ENCODE measurements around the gene TMEM53. TPM values are rescaled to one million over a fixed set of nuclear protein-coding genes. Genes with fewer than 3 reads are reported as not detected.

The TMEM53 gene
- total RNA-seq, 1 donor from 2014 or later = 7.9 TPM

- TF ChIP-seq, protein P1, sequence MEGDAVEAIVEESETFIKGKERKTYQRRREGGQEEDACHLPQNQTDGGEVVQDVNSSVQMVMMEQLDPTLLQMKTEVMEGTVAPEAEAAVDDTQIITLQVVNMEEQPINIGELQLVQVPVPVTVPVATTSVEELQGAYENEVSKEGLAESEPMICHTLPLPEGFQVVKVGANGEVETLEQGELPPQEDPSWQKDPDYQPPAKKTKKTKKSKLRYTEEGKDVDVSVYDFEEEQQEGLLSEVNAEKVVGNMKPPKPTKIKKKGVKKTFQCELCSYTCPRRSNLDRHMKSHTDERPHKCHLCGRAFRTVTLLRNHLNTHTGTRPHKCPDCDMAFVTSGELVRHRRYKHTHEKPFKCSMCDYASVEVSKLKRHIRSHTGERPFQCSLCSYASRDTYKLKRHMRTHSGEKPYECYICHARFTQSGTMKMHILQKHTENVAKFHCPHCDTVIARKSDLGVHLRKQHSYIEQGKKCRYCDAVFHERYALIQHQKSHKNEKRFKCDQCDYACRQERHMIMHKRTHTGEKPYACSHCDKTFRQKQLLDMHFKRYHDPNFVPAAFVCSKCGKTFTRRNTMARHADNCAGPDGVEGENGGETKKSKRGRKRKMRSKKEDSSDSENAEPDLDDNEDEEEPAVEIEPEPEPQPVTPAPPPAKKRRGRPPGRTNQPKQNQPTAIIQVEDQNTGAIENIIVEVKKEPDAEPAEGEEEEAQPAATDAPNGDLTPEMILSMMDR (IDR thresholded peaks at IDR 0.05) = no peak
- TF ChIP-seq POLR2A (IDR thresholded peaks at IDR 0.05) (no peak), POLR2AphosphoS5 (IDR thresholded peaks at IDR 0.05; ENCODE audit: insufficient read depth in 1 of 2, low read depth in 1 of 2) (no peak)
- Histone ChIP-seq H3K4me3 (no peak overlapping the region), H3K4me1 (no peaks in the 10 kb centered on the region), H3K36me3 (peaks cover 0 to 75% of the 10 kb centered on the region in 2 donors), H3K9me3 (no peaks in the 10 kb centered on the region), H3K27me3 (no peaks in the 10 kb centered on the region), H3K27ac (no peak overlapping the region)
- intact Hi-C loops (cut with DNase I) = no loop called here
- no peak for DNase-seq (ENCODE audit: extremely low spot score in 2 of 2)
Observed at GRCh38 chr1:44644806-44645205, 29.5 kb downstream of the TMEM53 start.

- intact Hi-C loops (cut with DNase I) = no loop called here
- no peak overlapping the region for H3K27ac ChIP-seq
- TF ChIP-seq POLR2AphosphoS5 (IDR thresholded peaks at IDR 0.05; ENCODE audit: insufficient read depth in 1 of 2, low read depth in 1 of 2) (no peak), POLR2A (IDR thresholded peaks at IDR 0.05) (no peak)
- TF ChIP-seq, protein P1 (IDR thresholded peaks at IDR 0.05) = no peak
Observed at GRCh38 chr1:44643721-44644334, 30.5 kb downstream of the TMEM53 start.

GRCh38 chr1:44642925-44643324, 31.4 kb downstream of the TMEM53 start:
- intact Hi-C loops (cut with DNase I) = no loop called here
- H3K4me3 ChIP-seq = no peak overlapping the region
- H3K9me3 ChIP-seq = no peaks in the 10 kb centered on the region
- no peak overlapping the region for H3K27ac ChIP-seq
- TF ChIP-seq, protein P1 (IDR thresholded peaks at IDR 0.05) = no peak
- no peak for TF ChIP-seq POLR2AphosphoS5 (IDR thresholded peaks at IDR 0.05; ENCODE audit: insufficient read depth in 1 of 2, low read depth in 1 of 2)
- no peak for TF ChIP-seq POLR2A (IDR thresholded peaks at IDR 0.05)
- peaks cover 0 to 86% of the 10 kb centered on the region in 2 donors for H3K36me3 ChIP-seq
- no peaks in the 10 kb centered on the region for H3K27me3 ChIP-seq
- H3K4me1 ChIP-seq = no peaks in the 10 kb centered on the region
- no peak for DNase-seq (ENCODE audit: extremely low spot score in 2 of 2)

More at GRCh38 chr1:44643721-44644334, 30.5 kb downstream of the TMEM53 start:
- Histone ChIP-seq H3K4me3 (no peak overlapping the region), H3K27me3 (no peaks in the 10 kb centered on the region), H3K36me3 (peaks cover 0 to 78% of the 10 kb centered on the region in 2 donors), H3K4me1 (no peaks in the 10 kb centered on the region), H3K9me3 (no peaks in the 10 kb centered on the region)
- DNase-seq (ENCODE audit: extremely low spot score in 2 of 2) = no peak

DNA sequence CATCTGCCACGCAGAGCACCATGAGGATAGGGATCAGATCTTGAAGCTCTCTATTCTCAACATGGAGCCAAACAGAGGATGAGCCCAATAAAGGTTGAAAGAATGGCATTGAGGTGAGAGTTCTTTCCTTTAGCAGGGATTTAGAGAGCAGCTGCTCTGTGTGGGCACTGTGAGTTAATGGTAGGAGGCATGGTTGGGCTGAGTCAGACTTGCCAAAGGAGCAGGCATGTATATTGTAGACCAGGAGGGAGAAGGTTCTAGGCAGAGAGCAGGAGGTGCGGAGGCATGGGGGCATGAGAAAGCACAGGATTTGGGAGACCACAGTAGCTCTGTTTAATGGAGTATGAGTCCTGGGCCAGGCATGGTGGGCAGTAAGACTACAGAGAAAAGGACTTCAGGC, 32.0 kb downstream of the TMEM53 start:
- H3K36me3 ChIP-seq = peaks cover 0 to 84% of the 10 kb centered on the region in 2 donors
- H3K27ac ChIP-seq = no peak overlapping the region

More for the DNA sequence above, 32.0 kb downstream of the TMEM53 start:
- TF ChIP-seq POLR2A (IDR thresholded peaks at IDR 0.05) (no peak), POLR2AphosphoS5 (IDR thresholded peaks at IDR 0.05; ENCODE audit: insufficient read depth in 1 of 2, low read depth in 1 of 2) (no peak)
- TF ChIP-seq, protein P1 (IDR thresholded peaks at IDR 0.05) = no peak
- no peak overlapping the region for H3K4me3 ChIP-seq
- intact Hi-C loops (cut with DNase I) = no loop called here
- H3K27me3 ChIP-seq = no peaks in the 10 kb centered on the region
- no peaks in the 10 kb centered on the region for H3K4me1 ChIP-seq
- H3K9me3 ChIP-seq = no peaks in the 10 kb centered on the region
- no peak for DNase-seq (ENCODE audit: extremely low spot score in 2 of 2)

Data from vagina (tissue), 2 donors.